Fibroblast of pulmonary artery (primary cell): ENCODE results near the gene KCNT2.

ENCODE experiments used
- DNase-seq: peaks from one replicate; pipeline ENCODE4 v3.0.0-alpha.2; 2010; ENCODE audit warnings: low read depth
- H3K4me3 ChIP-seq: replicated peaks from 2 replicates; pipeline ENCODE4 v1.5.1; 2011; ENCODE audit warnings: low read depth, mild to moderate bottlenecking, control low read depth, low read length, moderate library complexity
- CTCF ChIP-seq: IDR thresholded peaks from 2 replicates; pipeline ENCODE4 v1.5.1; 2011; ENCODE audit warnings: mild to moderate bottlenecking, control low read depth, low read length, inconsistent platforms; ENCODE audit errors: missing control alignments

The KCNT2 gene

GRCh38 chr1:196366817-196367495 lies 241.3 kb downstream of the KCNT2 start:
- TF ChIP-seq CTCF: no peak
- DNase-seq: peak; percentile 26
- no peak overlapping the region for H3K4me3 ChIP-seq

- DNase-seq: no peak
- H3K4me3 ChIP-seq: no peak overlapping the region
- no peak for TF ChIP-seq CTCF
Observed at GRCh38 chr1:196361112-196361714, 247.0 kb downstream of the KCNT2 start.

- DNase-seq: no peak
- TF ChIP-seq CTCF: no peak
- no peak overlapping the region for H3K4me3 ChIP-seq
Observed at GRCh38 chr1:196357913-196358312, 250.3 kb downstream of the KCNT2 start.

- DNase-seq: peak; percentile 69
- no peak overlapping the region for H3K4me3 ChIP-seq
- peak; percentile 68 for TF ChIP-seq CTCF
Observed at GRCh38 chr1:196355206-196355786, 252.9 kb downstream of the KCNT2 start.

GRCh38 chr1:196344453-196344852 lies 263.8 kb downstream of the KCNT2 start:
- H3K4me3 ChIP-seq: no peak overlapping the region
- no peak for TF ChIP-seq CTCF
- DNase-seq: no peak

GRCh38 chr1:196324345-196324744 lies 283.9 kb downstream of the KCNT2 start:
- TF ChIP-seq CTCF: no peak
- DNase-seq: no peak
- H3K4me3 ChIP-seq: no peak overlapping the region
